Activated T-cell treated with anti-CD3 and anti-CD28 coated beads, Interleukin-2, amount 50 U/mL, for 4 hours (primary cell): ENCODE measurements around the gene CCNYL1. TPM values are rescaled to one million over a fixed set of nuclear protein-coding genes. Genes with fewer than 3 reads are reported as not detected.

Experiments
- ATAC-seq, 2 donors: fragments of 200-7000 bp; cut with Tn5 transposase; one replicate each; pipeline ENCODE4 v1.10.0; 2021
- DNase-seq: peaks from one replicate; pipeline ENCODE4 v3.0.0-alpha.2; 2020
- H3K27me3 Mint-ChIP-seq: one replicate; pipeline ENCODE4 v1.8.0; 2021; ENCODE audit warnings: low read depth, mixed read lengths
- H3K36me3 Mint-ChIP-seq: one replicate; pipeline ENCODE4 v1.8.0; 2022; ENCODE audit warnings: mixed read lengths; ENCODE audit not compliant: insufficient read depth
- H3K4me1 Mint-ChIP-seq: one replicate; pipeline ENCODE4 v1.8.0; 2021; ENCODE audit warnings: low read depth, mixed read lengths
- H3K4me3 Mint-ChIP-seq: one replicate; pipeline ENCODE4 v1.8.0; 2021; ENCODE audit warnings: mild to moderate bottlenecking, moderate library complexity, mixed read lengths
- H3K9me3 Mint-ChIP-seq: one replicate; pipeline ENCODE4 v1.8.0; 2021; ENCODE audit warnings: mixed read lengths
- total RNA-seq, 3 donors: library from RNA; stranded (reverse); gene quantifications; one replicate each; pipeline ENCODE4 v1.2.1, GENCODE V29; 2021

Gene CCNYL1
- total RNA-seq, 3 donors from 2014 or later: 6.3 to 10.3 (median 6.7) TPM

- peaks cover 20% of the 10 kb centered on the region for H3K27me3 Mint-ChIP-seq
- H3K4me1 Mint-ChIP-seq: peaks cover 24% of the 10 kb centered on the region
- H3K36me3 Mint-ChIP-seq: no peaks in the 10 kb centered on the region
- ATAC-seq (no peak), DNase-seq (no peak)
- H3K9me3 Mint-ChIP-seq: no peaks in the 10 kb centered on the region
- no peak overlapping the region for H3K4me3 Mint-ChIP-seq
Measured at GRCh38 chr2:207772081-207772843, 60.8 kb downstream of the CCNYL1 start.

GRCh38 chr2:207772844-207773205 is 61.4 kb downstream of the CCNYL1 start:
- H3K4me3 Mint-ChIP-seq: no peak overlapping the region
- H3K27me3 Mint-ChIP-seq: peaks cover 14% of the 10 kb centered on the region
- H3K36me3 Mint-ChIP-seq: no peaks in the 10 kb centered on the region
- H3K4me1 Mint-ChIP-seq: peaks cover 18% of the 10 kb centered on the region
- ATAC-seq (no peak), DNase-seq (no peak)
- H3K9me3 Mint-ChIP-seq: no peaks in the 10 kb centered on the region

GRCh38 chr2:207775473-207775872 is 64.0 kb downstream of the CCNYL1 start:
- Mint-ChIP-seq H3K27me3 (peaks cover 10% of the 10 kb centered on the region), H3K36me3 (no peaks in the 10 kb centered on the region), H3K4me1 (peaks cover 5% of the 10 kb centered on the region), H3K4me3 (no peak overlapping the region), H3K9me3 (no peaks in the 10 kb centered on the region)
- DNase-seq (no peak), ATAC-seq (no peak)

- H3K36me3 Mint-ChIP-seq: no peaks in the 10 kb centered on the region
- H3K27me3 Mint-ChIP-seq: peaks cover 4% of the 10 kb centered on the region
- no peak for DNase-seq
- H3K4me1 Mint-ChIP-seq: no peaks in the 10 kb centered on the region
- no peak overlapping the region for H3K4me3 Mint-ChIP-seq
- no peaks in the 10 kb centered on the region for H3K9me3 Mint-ChIP-seq
- ATAC-seq: no peak
Measured at GRCh38 chr2:207777124-207777523, 65.7 kb downstream of the CCNYL1 start.

GRCh38 chr2:207778298-207778882 is 67.0 kb downstream of the CCNYL1 start:
- Mint-ChIP-seq H3K27me3 (peaks cover 6% of the 10 kb centered on the region), H3K36me3 (no peaks in the 10 kb centered on the region), H3K4me1 (no peaks in the 10 kb centered on the region), H3K4me3 (no peak overlapping the region), H3K9me3 (no peaks in the 10 kb centered on the region)
- DNase-seq: no peak
- no peak for ATAC-seq

GRCh38 chr2:207779523-207779922 is 68.1 kb downstream of the CCNYL1 start:
- H3K9me3 Mint-ChIP-seq: no peaks in the 10 kb centered on the region
- no peaks in the 10 kb centered on the region for H3K36me3 Mint-ChIP-seq
- DNase-seq: no peak
- no peaks in the 10 kb centered on the region for H3K4me1 Mint-ChIP-seq
- H3K27me3 Mint-ChIP-seq: peaks cover 6% of the 10 kb centered on the region
- H3K4me3 Mint-ChIP-seq: no peak overlapping the region
- no peak for ATAC-seq

- Mint-ChIP-seq H3K4me1 (no peaks in the 10 kb centered on the region), H3K27me3 (peaks cover 6% of the 10 kb centered on the region), H3K4me3 (no peak overlapping the region), H3K9me3 (no peaks in the 10 kb centered on the region), H3K36me3 (no peaks in the 10 kb centered on the region)
- no peak for ATAC-seq
- no peak for DNase-seq
Measured at GRCh38 chr2:207782238-207783030, 71.0 kb downstream of the CCNYL1 start.

GRCh38 chr2:207783514-207783913 is 72.1 kb downstream of the CCNYL1 start:
- ATAC-seq (no peak), DNase-seq (no peak)
- H3K4me3 Mint-ChIP-seq: no peak overlapping the region
- no peaks in the 10 kb centered on the region for H3K9me3 Mint-ChIP-seq
- no peaks in the 10 kb centered on the region for H3K36me3 Mint-ChIP-seq
- peaks cover 1% of the 10 kb centered on the region for H3K27me3 Mint-ChIP-seq
- no peaks in the 10 kb centered on the region for H3K4me1 Mint-ChIP-seq

GRCh38 chr2:207784898-207785297 is 73.5 kb downstream of the CCNYL1 start:
- Mint-ChIP-seq H3K9me3 (no peaks in the 10 kb centered on the region), H3K27me3 (peaks cover 1% of the 10 kb centered on the region), H3K4me1 (no peaks in the 10 kb centered on the region), H3K4me3 (no peak overlapping the region), H3K36me3 (no peaks in the 10 kb centered on the region)
- DNase-seq (no peak), ATAC-seq (no peak)

GRCh38 chr2:207787017-207787416 is 75.6 kb downstream of the CCNYL1 start:
- H3K4me3 Mint-ChIP-seq: no peak overlapping the region
- no peak for DNase-seq
- no peaks in the 10 kb centered on the region for H3K4me1 Mint-ChIP-seq
- peaks cover 6% of the 10 kb centered on the region for H3K27me3 Mint-ChIP-seq
- H3K36me3 Mint-ChIP-seq: no peaks in the 10 kb centered on the region
- ATAC-seq: no peak
- H3K9me3 Mint-ChIP-seq: no peaks in the 10 kb centered on the region

- no peak overlapping the region for H3K4me3 Mint-ChIP-seq
- H3K36me3 Mint-ChIP-seq: no peaks in the 10 kb centered on the region
- H3K27me3 Mint-ChIP-seq: peaks cover 10% of the 10 kb centered on the region
- H3K9me3 Mint-ChIP-seq: no peaks in the 10 kb centered on the region
- no peaks in the 10 kb centered on the region for H3K4me1 Mint-ChIP-seq
- ATAC-seq (no peak), DNase-seq (no peak)
Measured at GRCh38 chr2:207787800-207788199, 76.4 kb downstream of the CCNYL1 start.

GRCh38 chr2:207790898-207791297 is 79.5 kb downstream of the CCNYL1 start:
- Mint-ChIP-seq H3K4me1 (no peaks in the 10 kb centered on the region), H3K36me3 (no peaks in the 10 kb centered on the region)
- no peak for ATAC-seq

GRCh38 chr2:207791579-207792243 is 80.3 kb downstream of the CCNYL1 start:
- no peaks in the 10 kb centered on the region for H3K4me1 Mint-ChIP-seq
- DNase-seq (no peak), ATAC-seq (no peak)
- H3K27me3 Mint-ChIP-seq: peaks cover 12% of the 10 kb centered on the region
- H3K4me3 Mint-ChIP-seq: no peak overlapping the region
- no peaks in the 10 kb centered on the region for H3K36me3 Mint-ChIP-seq
- no peaks in the 10 kb centered on the region for H3K9me3 Mint-ChIP-seq

More at GRCh38 chr2:207790898-207791297, 79.5 kb downstream of the CCNYL1 start:
- no peak overlapping the region for H3K4me3 Mint-ChIP-seq
- H3K27me3 Mint-ChIP-seq: peaks cover 12% of the 10 kb centered on the region
- H3K9me3 Mint-ChIP-seq: no peaks in the 10 kb centered on the region
- no peak for DNase-seq

- Mint-ChIP-seq H3K4me3 (no peak overlapping the region), H3K27me3 (peaks cover 12% of the 10 kb centered on the region), H3K4me1 (no peaks in the 10 kb centered on the region), H3K9me3 (no peaks in the 10 kb centered on the region), H3K36me3 (no peaks in the 10 kb centered on the region)
- ATAC-seq: no peak
- no peak for DNase-seq
Measured at GRCh38 chr2:207792244-207792785, 80.9 kb downstream of the CCNYL1 start.
